ENCODE measurements around the gene SLC8A2.

SLC8A2 gene

GRCh38 chr19:47438793-47439220, 32.9 kb downstream of the SLC8A2 start:
- Histone ChIP-seq H4K20me1 (ENCODE audit: control insufficient read depth, insufficient read depth, low read depth, low read length) (no peaks in the 10 kb centered on the region), H3K4me3 (ENCODE audit: low read length) (no peak overlapping the region), H3K9me2 (replicated peaks; ENCODE audit: control insufficient read depth, low read length) (no peaks in the 10 kb centered on the region), H3K36me3 (ENCODE audit: control insufficient read depth, low read length) (no peaks in the 10 kb centered on the region), H3K4me1 (ENCODE audit: control insufficient read depth, low read length) (peaks cover 3% of the 10 kb centered on the region; the same call in 1 of the 2 replicates), H3K4me2 (ENCODE audit: low read length) (no peak overlapping the region), H3K27ac (ENCODE audit: low read depth, low read length) (no peak overlapping the region), H3K9me3 (ENCODE audit: control insufficient read depth, insufficient read depth, low read length) (no peaks in the 10 kb centered on the region), H3K27me3 (ENCODE audit: control insufficient read depth, low read length) (peaks cover 29% of the 10 kb centered on the region), H3K79me2 (ENCODE audit: control insufficient read depth, low read length) (no peaks in the 10 kb centered on the region), H3F3A (ENCODE audit: control insufficient read depth, insufficient read depth) (no peaks in the 10 kb centered on the region)
- TF ChIP-seq EZH2phosphoT487 (IDR thresholded peaks at IDR 0.05; ENCODE audit: borderline replicate concordance, low read length), result no peak
- no peak for TF ChIP-seq CTCF (IDR thresholded peaks at IDR 0.05; ENCODE audit: low read depth, low read length, poor library complexity, severe bottlenecking)

DNA sequence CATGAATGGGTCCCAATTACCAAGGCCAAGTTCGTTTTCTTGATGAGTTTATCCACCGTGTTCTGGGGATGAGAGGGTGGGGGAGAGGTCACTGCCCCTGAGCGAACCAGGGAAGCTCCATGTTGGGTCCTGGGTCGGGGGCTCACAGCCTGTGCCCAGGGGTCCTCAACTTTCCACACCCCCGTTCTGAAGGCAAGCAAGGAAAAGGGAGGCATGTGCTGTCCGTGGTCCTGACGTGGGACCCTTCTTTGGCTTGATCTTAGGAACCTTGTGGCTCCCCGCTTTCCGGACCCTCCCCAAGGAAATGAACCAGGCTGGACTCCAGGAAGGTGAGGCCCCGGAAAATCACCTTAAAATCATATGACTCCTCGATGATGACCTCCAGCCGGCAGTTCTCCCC, 34.2 kb downstream of the SLC8A2 start:
- Histone ChIP-seq H3K27me3 (ENCODE audit: control insufficient read depth, low read length) (peaks cover 21% of the 10 kb centered on the region), H3K4me2 (ENCODE audit: low read length) (no peak overlapping the region), H4K20me1 (ENCODE audit: control insufficient read depth, insufficient read depth, low read depth, low read length) (no peaks in the 10 kb centered on the region), H3K9me2 (replicated peaks; ENCODE audit: control insufficient read depth, low read length) (no peaks in the 10 kb centered on the region), H3K4me3 (ENCODE audit: low read length) (no peak overlapping the region), H3F3A (ENCODE audit: control insufficient read depth, insufficient read depth) (peaks cover 9% of the 10 kb centered on the region), H3K9me3 (ENCODE audit: control insufficient read depth, insufficient read depth, low read length) (no peaks in the 10 kb centered on the region), H3K79me2 (ENCODE audit: control insufficient read depth, low read length) (no peaks in the 10 kb centered on the region), H3K27ac (ENCODE audit: low read depth, low read length) (no peak overlapping the region), H3K36me3 (ENCODE audit: control insufficient read depth, low read length) (no peaks in the 10 kb centered on the region), H3K4me1 (ENCODE audit: control insufficient read depth, low read length) (peaks cover 14% of the 10 kb centered on the region)
- TF ChIP-seq CTCF (IDR thresholded peaks at IDR 0.05; ENCODE audit: low read depth, low read length, poor library complexity, severe bottlenecking) (no peak), EZH2phosphoT487 (IDR thresholded peaks at IDR 0.05; ENCODE audit: borderline replicate concordance, low read length) (no peak)

GRCh38 chr19:47436712-47437401, 34.8 kb downstream of the SLC8A2 start:
- Histone ChIP-seq H3K27me3 (ENCODE audit: control insufficient read depth, low read length) (peaks cover 21% of the 10 kb centered on the region), H3K36me3 (ENCODE audit: control insufficient read depth, low read length) (no peaks in the 10 kb centered on the region), H3K79me2 (ENCODE audit: control insufficient read depth, low read length) (no peaks in the 10 kb centered on the region), H3F3A (ENCODE audit: control insufficient read depth, insufficient read depth) (peaks cover 9% of the 10 kb centered on the region), H3K4me2 (ENCODE audit: low read length) (no peak overlapping the region), H3K4me3 (ENCODE audit: low read length) (no peak overlapping the region), H3K27ac (ENCODE audit: low read depth, low read length) (no peak overlapping the region), H3K9me3 (ENCODE audit: control insufficient read depth, insufficient read depth, low read length) (no peaks in the 10 kb centered on the region), H4K20me1 (ENCODE audit: control insufficient read depth, insufficient read depth, low read depth, low read length) (no peaks in the 10 kb centered on the region), H3K4me1 (ENCODE audit: control insufficient read depth, low read length) (peaks cover 20% of the 10 kb centered on the region), H3K9me2 (replicated peaks; ENCODE audit: control insufficient read depth, low read length) (no peaks in the 10 kb centered on the region)
- TF ChIP-seq CTCF (IDR thresholded peaks at IDR 0.05; ENCODE audit: low read depth, low read length, poor library complexity, severe bottlenecking) (peak; percentile 86), EZH2phosphoT487 (IDR thresholded peaks at IDR 0.05; ENCODE audit: borderline replicate concordance, low read length) (no peak)
